Effector CD4-positive, alpha-beta T cell (primary cell): ENCODE data around the gene MIEN1.

Experiments used
- DNase-seq: peaks from one replicate; pipeline ENCODE4 v3.0.0-alpha.2; 2020

MIEN1 gene

DNA sequence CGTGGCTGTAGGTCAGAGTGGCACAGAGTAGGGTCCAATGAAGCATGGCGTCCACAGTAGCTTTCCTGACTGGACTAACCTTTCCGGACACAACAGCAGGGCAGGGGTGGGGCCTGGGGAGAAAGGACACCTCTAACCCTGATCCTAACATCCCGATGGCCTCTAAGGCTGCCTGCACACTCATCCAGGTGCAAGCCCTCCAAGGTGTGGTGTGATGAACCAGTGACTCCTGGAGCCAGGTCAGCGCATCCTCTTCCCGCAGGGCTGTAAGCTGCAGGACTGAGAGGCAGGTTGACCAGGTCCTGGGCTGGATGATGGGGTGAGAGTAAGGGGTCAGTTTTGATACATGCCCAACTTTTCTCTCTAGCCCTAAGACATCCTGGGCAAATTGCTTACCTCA lies 33.6 kb downstream of the MIEN1 start:
- DNase-seq, result no peak

DNA sequence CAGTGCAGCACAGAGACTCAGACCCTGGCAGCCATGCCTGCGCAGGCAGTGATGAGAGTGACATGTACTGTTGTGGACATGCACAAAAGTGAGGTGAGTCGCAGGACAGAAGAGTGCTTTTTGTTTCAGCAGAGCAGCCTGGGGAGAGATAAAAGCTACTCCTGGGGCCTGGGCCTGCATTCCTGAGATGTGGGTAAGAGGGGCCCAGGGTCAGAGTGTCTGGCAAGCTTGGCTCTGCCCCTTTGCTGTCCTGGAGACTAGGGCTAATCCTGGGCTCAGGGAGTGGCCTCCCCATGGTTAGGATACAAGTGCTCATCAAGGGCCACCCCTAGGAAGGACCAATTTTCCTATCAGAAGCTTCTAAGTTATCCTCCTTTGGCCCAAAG lies 35.2 kb downstream of the MIEN1 start:
- no peak for DNase-seq

DNA sequence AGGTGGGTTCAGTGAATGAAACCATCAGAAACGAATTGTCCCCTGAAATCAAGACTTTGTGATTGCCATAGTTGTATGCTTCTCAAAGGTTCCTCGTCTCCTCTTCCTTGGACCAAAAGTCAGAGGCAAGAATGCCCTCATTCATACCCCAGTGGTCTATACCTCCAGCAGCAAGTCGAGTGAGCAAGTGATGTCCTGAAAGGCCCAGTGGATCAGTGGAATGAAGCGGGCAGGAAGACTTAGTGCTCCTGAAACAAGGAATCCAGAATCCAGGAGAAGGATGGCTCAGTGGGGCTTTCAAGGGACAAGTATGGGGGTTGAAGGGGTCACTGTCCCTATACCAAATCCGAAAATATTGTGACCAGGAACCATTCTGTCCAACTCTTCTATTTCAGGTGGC lies 35.7 kb downstream of the MIEN1 start:
- DNase-seq, result no peak

DNA sequence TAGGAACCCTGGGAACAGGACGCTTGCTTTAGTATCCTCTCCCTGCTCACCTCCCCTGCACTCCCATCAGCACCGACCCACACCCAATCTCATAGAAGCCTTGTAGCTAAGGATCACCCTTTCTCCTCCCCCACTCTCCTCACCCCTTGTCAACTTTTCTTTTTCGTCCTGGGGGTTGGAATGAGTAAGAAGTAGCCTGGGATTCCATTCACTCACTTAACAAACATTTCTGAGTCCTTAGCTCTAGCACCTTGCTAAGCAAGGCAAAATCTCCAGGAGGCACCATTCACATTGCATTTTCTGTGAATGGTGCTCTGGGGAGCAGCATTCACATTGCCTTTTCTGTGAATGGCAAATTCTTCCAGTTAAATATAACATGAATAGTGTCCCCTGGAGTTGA lies 41.4 kb downstream of the MIEN1 start:
- DNase-seq, result no peak

- DNase-seq, result no peak
These were observed 41.9 kb downstream of the MIEN1 start for GRCh38 chr17:39688475-39688835.

DNA sequence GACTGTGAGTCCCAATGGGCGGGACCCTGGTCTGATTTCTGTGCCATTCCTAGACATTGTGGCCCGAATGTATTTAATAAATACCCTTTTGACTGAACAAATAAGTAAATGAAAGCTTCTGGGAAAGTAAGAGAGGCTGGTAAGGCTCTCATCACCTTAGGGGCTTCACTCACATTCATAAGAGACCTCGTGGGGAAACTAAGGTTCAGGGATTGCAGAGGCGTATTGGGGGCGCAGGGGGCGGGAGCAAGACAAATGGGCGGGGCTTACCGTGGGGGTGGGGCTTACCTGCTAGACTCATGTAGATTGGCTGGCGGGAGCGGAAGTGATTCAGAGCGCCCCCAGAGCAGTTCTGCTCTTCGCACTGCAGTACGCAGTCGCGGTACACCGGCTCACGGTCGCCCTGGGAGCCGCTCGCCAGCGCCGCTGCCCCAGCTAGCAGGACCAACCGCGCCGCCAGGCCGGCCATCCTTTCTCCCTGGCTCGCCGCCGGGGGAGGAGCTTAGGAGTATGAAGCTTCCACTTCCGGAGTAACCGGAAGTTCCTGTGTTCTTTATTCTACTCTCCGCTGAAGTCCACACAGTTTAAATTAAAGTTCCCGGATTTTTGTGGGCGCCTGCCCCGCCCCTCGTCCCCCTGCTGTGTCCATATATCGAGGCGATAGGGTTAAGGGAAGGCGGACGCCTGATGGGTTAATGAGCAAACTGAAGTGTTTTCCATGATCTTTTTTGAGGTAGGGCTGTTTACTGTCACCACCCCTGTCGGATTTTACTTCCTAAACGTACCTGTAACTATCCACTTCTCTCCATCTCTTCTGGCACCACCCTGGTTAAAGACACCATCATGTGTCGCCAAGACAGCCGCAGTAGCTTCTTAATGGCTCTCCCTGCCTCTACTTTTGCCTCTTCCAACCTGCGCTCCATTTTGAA lies 42.5 kb downstream of the MIEN1 start, which contains the start of gene PGAP3:
Gene PGAP3, minus strand, starts transcription at position 512 of the 929 bp plus-strand sequence. Its CDS starts 43 bp downstream, at position 469.
- DNase-seq, result peak; percentile 65

GRCh38 chr17:39687101-39687545 lies 43.2 kb downstream of the MIEN1 start:
- no peak for DNase-seq

DNA sequence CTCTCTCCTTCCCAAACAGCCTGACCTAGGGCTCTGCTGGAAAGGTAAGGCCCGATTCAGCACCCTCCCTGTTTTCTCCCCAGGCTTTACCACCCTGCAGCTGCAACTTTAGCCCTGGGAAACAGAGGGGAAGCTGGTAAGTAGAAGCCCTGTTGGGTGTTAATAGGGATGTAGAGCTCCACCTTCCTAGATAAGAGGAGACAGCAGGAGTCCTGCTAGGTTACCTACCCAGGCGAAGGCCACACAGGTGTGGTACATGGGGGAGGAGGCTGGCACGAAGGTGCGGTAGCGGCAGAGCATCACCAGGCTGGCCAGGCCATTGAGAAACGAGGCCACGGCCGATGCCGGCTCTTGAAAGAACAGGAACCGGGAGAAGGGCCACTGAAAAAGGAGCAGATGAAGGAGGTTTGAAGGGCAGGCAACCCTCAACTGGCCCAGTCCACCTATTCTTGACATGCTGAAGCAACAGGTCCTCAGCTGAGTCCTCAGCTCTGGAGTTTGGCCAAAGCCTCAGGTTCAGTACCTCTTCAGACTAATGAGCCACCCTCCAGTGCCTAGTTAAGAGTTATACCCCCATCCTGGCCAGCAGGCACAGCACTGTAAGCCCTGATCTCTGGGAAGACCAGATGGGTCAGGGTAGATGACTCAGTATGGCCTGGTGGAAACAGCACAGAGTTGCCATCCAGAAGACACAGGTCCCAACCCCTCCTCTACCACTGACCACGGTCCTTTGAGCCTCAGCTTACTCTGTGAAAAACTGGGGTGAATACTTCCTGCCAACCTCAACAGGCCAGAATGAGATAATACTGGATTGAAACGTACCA lies 45.8 kb downstream of the MIEN1 start:
- no peak for DNase-seq

- no peak for DNase-seq
These were observed 46.9 kb downstream of the MIEN1 start for GRCh38 chr17:39683295-39683939.

DNA sequence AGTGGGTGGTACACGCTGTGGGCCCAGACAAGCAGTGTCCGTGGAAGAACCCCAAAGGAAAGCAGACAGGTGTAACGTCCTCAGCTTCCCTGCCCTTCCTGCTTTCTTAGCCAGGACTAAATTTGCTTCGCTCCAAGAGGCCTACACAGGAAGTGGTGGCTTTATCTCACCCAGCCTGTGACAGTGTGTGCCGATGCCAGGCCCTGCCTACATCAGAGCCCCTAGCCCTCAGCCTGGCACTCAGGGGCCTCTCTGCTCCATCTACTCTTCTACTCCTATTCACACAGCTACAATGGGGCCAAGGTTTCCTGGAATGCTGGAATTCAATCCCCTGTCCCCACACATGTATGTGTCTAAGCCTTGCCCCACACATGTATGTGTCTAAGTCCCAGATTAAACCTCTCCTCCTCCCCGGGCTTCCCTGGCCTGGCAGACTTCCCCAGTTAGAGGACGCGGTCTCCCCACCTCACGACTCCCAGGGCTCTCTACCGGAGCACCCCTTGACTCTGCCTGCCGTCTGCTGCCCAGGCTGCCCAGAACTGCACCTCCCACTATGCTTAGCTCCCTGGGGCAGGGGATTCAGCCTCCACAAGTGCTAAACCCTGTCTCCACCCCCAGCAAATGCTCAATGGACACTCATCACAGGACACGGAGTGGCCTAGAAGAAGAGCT lies 50.7 kb downstream of the MIEN1 start:
- DNase-seq, result peak; percentile 21
